AG09319 (cell line): ENCODE results near the gene FBN1.

Source experiments
- DNase-seq: peaks from one replicate; pipeline ENCODE4 v3.0.0-alpha.2; 2010; ENCODE audit warnings: low read depth; ENCODE audit errors: extremely low read depth
- CTCF ChIP-seq: IDR thresholded peaks from 2 replicates; pipeline ENCODE4 v1.5.1; 2011; ENCODE audit warnings: low read depth, mild to moderate bottlenecking, inconsistent platforms, low read length, moderate library complexity

The FBN1 gene

GRCh38 chr15:48397841-48398240, 247.7 kb downstream of the FBN1 start:
- no peak for TF ChIP-seq CTCF
- DNase-seq, result no peak

- no peak for TF ChIP-seq CTCF
These were observed 249.5 kb downstream of the FBN1 start for GRCh38 chr15:48396020-48396419.

GRCh38 chr15:48395521-48396011, 249.9 kb downstream of the FBN1 start:
- TF ChIP-seq CTCF, result no peak
- no peak for DNase-seq

More at GRCh38 chr15:48396020-48396419, 249.5 kb downstream of the FBN1 start:
- DNase-seq, result no peak

GRCh38 chr15:48394970-48395369, 250.5 kb downstream of the FBN1 start:
- no peak for TF ChIP-seq CTCF
- DNase-seq, result no peak

GRCh38 chr15:48393645-48394506, 251.6 kb downstream of the FBN1 start:
- DNase-seq, result no peak
- no peak for TF ChIP-seq CTCF

- no peak for TF ChIP-seq CTCF
- no peak for DNase-seq
These were observed 253.2 kb downstream of the FBN1 start for GRCh38 chr15:48392356-48392755.

- no peak for TF ChIP-seq CTCF
- no peak for DNase-seq
These were observed 253.6 kb downstream of the FBN1 start for GRCh38 chr15:48391950-48392349.
